Endothelial cell of umbilical vein (primary cell): Measurements from ENCODE around the gene TRABD. TPM values are rescaled to one million over a fixed set of nuclear protein-coding genes. Genes with fewer than 3 reads are reported as not detected.

Source experiments
- BruUV-seq: library from RNA; stranded (reverse); fragments of 400-500 nt; replicated peaks from 2 replicates; lab custom pipeline; 2021; lab: Mats Ljungman, UMichigan
- CTCF ChIA-PET: fragments of 300-600, 350-600 bp; sonication (Branson Sonifier 250); formaldehyde crosslinking; loops from one replicate; lab custom pipeline; 2021; ENCODE audit warnings: antibody characterized with exemption, inconsistent platforms; lab: Charles Lee
- POLR2A ChIA-PET: fragments of 300-600, 350-600 bp; sonication (Branson Sonifier 250); formaldehyde crosslinking; loops from one replicate; lab custom pipeline; 2021; ENCODE audit warnings: antibody characterized with exemption, inconsistent platforms; lab: Charles Lee
- DNase-seq: peaks from one replicate; pipeline ENCODE4 v3.0.0-alpha.2; 2011; ENCODE audit warnings: low read depth, low spot score
- FAIRE-seq: peaks from 2 replicates; lab custom pipeline; 2011; peaks lifted over from hg19 to GRCh38; lab: Jason Lieb, UNC
- H2AFZ ChIP-seq: 2 replicates; pipeline ENCODE4 v1.6.0; 2012; ENCODE audit warnings: low read depth, low read length, control low read depth, inconsistent platforms
- H3K27ac ChIP-seq: 2 replicates; pipeline ENCODE4 v1.5.1; 2011; ENCODE audit warnings: low read depth, mild to moderate bottlenecking, control low read depth, low read length, moderate library complexity; ENCODE audit not compliant: insufficient read depth
- H3K27me3 ChIP-seq, 2 experiments: 2 replicates each; pipeline versions ENCODE4 v1.6.0 to v1.6.1; 2011; ENCODE audit warnings: low read length in 2 of 2, mixed read lengths in 1 of 2; ENCODE audit not compliant: control insufficient read depth in 2 of 2, insufficient read depth in 2 of 2
- H3K36me3 ChIP-seq, 2 experiments: 2 replicates in 1 of 2; 3 replicates in 1 of 2; pipeline ENCODE4 v1.5.1; 2011; ENCODE audit warnings: low read length in 2 of 2, mild to moderate bottlenecking in 1 of 2, moderate library complexity in 1 of 2; ENCODE audit not compliant: control insufficient read depth in 2 of 2, insufficient read depth in 2 of 2; ENCODE audit errors: extremely low read depth in 1 of 2
- H3K4me1 ChIP-seq: 3 replicates; pipeline ENCODE4 v1.5.1; 2011; ENCODE audit warnings: mild to moderate bottlenecking, low read length; ENCODE audit not compliant: control insufficient read depth, insufficient read depth; ENCODE audit errors: extremely low read depth
- H3K4me2 ChIP-seq: 2 replicates; pipeline ENCODE4 v1.6.1; 2011; ENCODE audit warnings: low read length, control low read depth, mixed read lengths; ENCODE audit not compliant: insufficient read depth
- H3K4me3 ChIP-seq, 3 experiments: fragments of 200-600 bp in 1 of 3; sonication (generic), shearing (Covaris generic) in 1 of 3; replicated peaks in 1 of 3; 2 replicates each; pipeline ENCODE4 v1.5.1; 2011 to 2016; ENCODE audit warnings: control low read depth in 3 of 3, low read length in 3 of 3, mild to moderate bottlenecking in 2 of 3, inconsistent platforms in 1 of 3, low read depth in 1 of 3, moderate library complexity in 1 of 3; ENCODE audit not compliant: insufficient read depth in 1 of 3
- H3K79me2 ChIP-seq: 2 replicates; pipeline ENCODE4 v1.6.0; 2012; ENCODE audit warnings: low read length, inconsistent platforms; ENCODE audit not compliant: control insufficient read depth, insufficient read depth
- H3K9ac ChIP-seq: replicated peaks from 2 replicates; pipeline ENCODE3; 2011; ENCODE audit warnings: low read length, control low read depth; ENCODE audit not compliant: insufficient read depth; ENCODE audit errors: extremely low read depth
- H3K9me1 ChIP-seq: replicated peaks from 3 replicates; pipeline ENCODE4 v1.6.0; 2011; ENCODE audit warnings: mild to moderate bottlenecking, low read length; ENCODE audit not compliant: control insufficient read depth, insufficient read depth; ENCODE audit errors: extremely low read depth
- H3K9me3 ChIP-seq: replicated peaks from 2 replicates; pipeline ENCODE4 v1.5.1; 2012; ENCODE audit warnings: low read length, inconsistent platforms; ENCODE audit not compliant: control insufficient read depth, insufficient read depth
- H4K20me1 ChIP-seq: replicated peaks from 2 replicates; pipeline ENCODE3; 2011; ENCODE audit warnings: mild to moderate bottlenecking, low read length; ENCODE audit not compliant: control insufficient read depth, insufficient read depth; ENCODE audit errors: extremely low read depth
- EZH2 ChIP-seq: IDR thresholded peaks from 2 replicates; pipeline ENCODE4 v1.6.1; 2012; ENCODE audit warnings: borderline replicate concordance, low read depth, mild to moderate bottlenecking, moderate library complexity, low read length, inconsistent platforms; ENCODE audit not compliant: severe bottlenecking
- FOS ChIP-seq: IDR thresholded peaks from 2 replicates; pipeline ENCODE4 v1.6.1; 2011; ENCODE audit warnings: mild to moderate bottlenecking, low read length, moderate library complexity, borderline replicate concordance; ENCODE audit not compliant: insufficient read depth
- GATA2 ChIP-seq: IDR thresholded peaks from 2 replicates; pipeline ENCODE4 v1.7.0; 2011; ENCODE audit warnings: low read depth, mild to moderate bottlenecking, moderate library complexity, mixed read lengths, low read length; ENCODE audit not compliant: insufficient read length, insufficient read depth
- MYC ChIP-seq: IDR thresholded peaks from one replicate; pipeline ENCODE4 v1.6.1; 2011; ENCODE audit warnings: mild to moderate bottlenecking, low read depth, low read length
- POLR2A ChIP-seq: IDR thresholded peaks from 2 replicates; pipeline ENCODE4 v1.6.1; 2012; ENCODE audit warnings: low read depth, mild to moderate bottlenecking, control low read depth, low read length
- dilution Hi-C: fragments of 300-500 bp; cut with MboI; formaldehyde crosslinking; loops from one replicate; pipeline ENCODE4 v1.15.0; 2019; ENCODE audit warnings: low sequenced_read_pairs; ENCODE audit not compliant: extremely low pct_ligation_motif_present
- intact Hi-C: fragments of 100-400 bp; cut with micrococcal nuclease; formaldehyde crosslinking; loops from one replicate; pipeline ENCODE4 v1.10.0; 2022
- polyA plus RNA-seq, 4 experiments: library from polyadenylated mRNA; depleted of rRNA in 3 of 4; stranded (reverse) in 3 of 4; unstranded in 1 of 4; fragments of >200 nt; gene quantifications; 2 replicates each; pipeline versions ENCODE4 v1.2.1 to v1.2.3, GENCODE V29; 2011 to 2012; ENCODE audit warnings: missing spikeins in 1 of 4
- total RNA-seq: library from RNA; stranded (reverse); gene quantifications from 2 replicates; pipeline ENCODE4 v1.2.3, GENCODE V29; 2021
- TF ChIP-seq, protein P1 (sequence below): IDR thresholded peaks from 2 replicates; pipeline ENCODE4 v1.6.1; 2011; ENCODE audit not compliant: insufficient read depth, insufficient read length

TRABD gene
- total and polyA plus RNA-seq, 2 donors (not counting 3 experiments of a cell fraction or from before 2014, with no cell fraction given): 46.8 to 48.4 TPM

DNA sequence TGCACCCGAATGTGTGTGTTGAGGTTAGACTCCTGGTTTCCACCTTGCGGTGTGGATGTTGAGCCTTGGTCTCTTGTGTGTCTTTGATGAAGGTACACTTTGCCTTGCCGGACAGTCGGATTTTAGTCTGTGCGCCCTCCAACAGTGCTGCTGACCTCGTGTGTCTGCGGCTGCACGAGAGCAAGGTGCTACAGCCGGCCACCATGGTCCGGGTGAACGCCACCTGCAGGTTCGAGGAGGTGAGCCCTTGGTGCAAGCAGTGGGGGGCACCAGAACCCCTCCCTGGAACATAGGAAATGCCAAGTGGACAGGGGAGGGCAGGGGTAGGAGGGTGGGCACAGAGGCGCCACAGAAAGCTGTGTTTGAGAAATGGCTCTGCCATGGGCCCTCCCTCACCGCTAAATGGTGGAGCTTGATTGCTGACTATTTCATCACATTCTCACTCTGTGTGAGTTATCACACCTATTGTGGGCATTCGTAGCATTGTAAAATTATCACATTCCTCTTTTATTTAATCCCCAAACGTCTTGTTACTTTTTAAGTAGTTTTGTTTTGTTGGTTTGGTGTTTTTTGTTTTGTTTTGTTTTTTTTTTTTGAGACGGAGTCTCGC lies 41.6 kb upstream of the TRABD start:
- CTCF ChIA-PET: no interaction called here
- Histone ChIP-seq H2AFZ (no peak overlapping the region), H3K36me3 (peaks cover 15 to 28% of the 10 kb centered on the region in 2 experiments), H3K9ac (no peak overlapping the region), H3K9me3 (no peaks in the 10 kb centered on the region), H3K4me2 (no peak overlapping the region), H3K9me1 (no peaks in the 10 kb centered on the region), H3K79me2 (no peaks in the 10 kb centered on the region), H4K20me1 (no peaks in the 10 kb centered on the region), H3K4me3 (no peak overlapping the region), H3K27me3 (no peaks in the 10 kb centered on the region), H3K27ac (no peak overlapping the region), H3K4me1 (no peaks in the 10 kb centered on the region)
- intact Hi-C loops (no loop called here), dilution Hi-C loops (no loop called here)
- FAIRE-seq (no peak), DNase-seq (no peak)
- BruUV-seq: no TSS peak
- TF ChIP-seq FOS (no peak), GATA2 (no peak), MYC (no peak)
- TF ChIP-seq, protein P1, sequence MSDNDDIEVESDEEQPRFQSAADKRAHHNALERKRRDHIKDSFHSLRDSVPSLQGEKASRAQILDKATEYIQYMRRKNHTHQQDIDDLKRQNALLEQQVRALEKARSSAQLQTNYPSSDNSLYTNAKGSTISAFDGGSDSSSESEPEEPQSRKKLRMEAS: no peak
- POLR2A ChIA-PET: no interaction called here

DNA sequence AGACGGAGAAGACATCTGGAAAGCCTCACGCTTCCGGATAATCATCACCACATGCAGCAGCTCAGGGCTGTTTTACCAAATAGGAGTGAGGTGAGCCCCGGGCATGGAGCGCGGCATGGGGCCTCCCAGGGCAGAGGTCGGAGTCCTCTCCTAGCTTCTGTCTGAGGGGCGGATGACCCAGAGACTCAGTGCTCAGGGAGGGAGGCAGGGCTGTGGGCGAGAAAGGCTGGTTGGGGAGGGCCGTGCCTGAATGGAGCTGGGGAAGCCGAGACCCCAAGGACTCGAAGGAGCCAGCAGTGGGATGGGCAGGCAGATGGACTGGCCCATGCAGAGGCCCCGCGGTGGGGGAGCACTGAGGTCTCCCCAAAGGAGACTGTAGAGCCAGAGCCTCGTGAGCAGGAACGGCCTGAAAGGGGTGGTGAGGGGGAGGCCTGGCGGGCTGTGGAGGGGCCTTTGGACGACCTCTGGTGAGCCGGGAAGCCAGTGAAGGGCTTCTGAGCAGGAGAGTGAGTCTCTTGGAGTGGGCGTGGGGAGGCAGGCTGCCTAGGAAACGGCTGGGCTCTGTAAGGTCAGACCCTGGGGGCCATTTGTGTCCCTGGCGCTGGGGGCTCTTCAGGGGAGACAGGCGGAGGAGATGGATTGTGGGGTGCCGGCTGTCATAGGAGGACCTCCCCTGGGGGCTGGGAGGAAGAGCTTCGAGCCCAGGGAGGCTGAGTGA lies 39.8 kb upstream of the TRABD start:
- Histone ChIP-seq H3K9me1 (no peaks in the 10 kb centered on the region), H4K20me1 (no peaks in the 10 kb centered on the region), H3K79me2 (no peaks in the 10 kb centered on the region), H3K27ac (no peak overlapping the region), H3K36me3 (peaks cover 16 to 28% of the 10 kb centered on the region in 2 experiments), H2AFZ (no peak overlapping the region), H3K27me3 (no peaks in the 10 kb centered on the region), H3K4me1 (no peaks in the 10 kb centered on the region), H3K9me3 (no peaks in the 10 kb centered on the region), H3K9ac (no peak overlapping the region), H3K4me3 (no peak overlapping the region), H3K4me2 (no peak overlapping the region)
- dilution Hi-C loops (no loop called here), intact Hi-C loops (no loop called here)
- no peak for TF ChIP-seq MYC
- no peak for TF ChIP-seq EZH2
- TF ChIP-seq GATA2: no peak
- TF ChIP-seq, protein P1: no peak
- TF ChIP-seq POLR2A: no peak
- CTCF ChIA-PET: interaction anchor here (1.0 kb wide), 1 partner anchor 114 kb away, joined by 3 read pairs; no protein-coding TSS in a partner anchor
- BruUV-seq: no TSS peak
- FAIRE-seq (no peak), DNase-seq (no peak)
- POLR2A ChIA-PET: no interaction called here
